Measurements from ENCODE around the gene AURKB. TPM values are rescaled to one million over a fixed set of nuclear protein-coding genes. Genes with fewer than 3 reads are reported as not detected.

Gene AURKB
- total and polyA plus RNA-seq, 2 of the 13 experiments (the other 11 are each of a cell fraction or from before 2014, with no cell fraction given): 29.5 to 75.3 TPM

GRCh38 chr17:8210761-8211458, 535 bp upstream of the AURKB start (continued):
- TF ChIP-seq HNF1A (IDR thresholded peaks at IDR 0.05; ENCODE audit: low read depth) (no peak), HNF1A (CRISPR knock-in tag; IDR thresholded peaks at IDR 0.05; ENCODE audit: borderline replicate concordance) (no peak), ZNF709 (CRISPR knock-in tag; IDR thresholded peaks at IDR 0.05) (no peak), WIZ (CRISPR knock-in tag; IDR thresholded peaks at IDR 0.05) (no peak), ELF1 (CRISPR knock-in tag; IDR thresholded peaks at IDR 0.05) (no peak), ZNF788 (CRISPR knock-in tag; IDR thresholded peaks at IDR 0.05; ENCODE audit: borderline replicate concordance) (no peak), GZF1 (CRISPR knock-in tag; IDR thresholded peaks at IDR 0.05) (no peak), ZNF510 (CRISPR knock-in tag; IDR thresholded peaks at IDR 0.05; ENCODE audit: low read depth) (no peak), ZSCAN31 (CRISPR knock-in tag; IDR thresholded peaks at IDR 0.05; ENCODE audit: low read depth) (no peak), NR2C2 (CRISPR knock-in tag; IDR thresholded peaks at IDR 0.05; ENCODE audit: borderline replicate concordance) (no peak), NR0B2 (CRISPR knock-in tag; IDR thresholded peaks at IDR 0.05) (no peak), NR1H2 (CRISPR knock-in tag; IDR thresholded peaks at IDR 0.05; ENCODE audit: borderline replicate concordance, low read depth) (no peak), ZFP37 (CRISPR knock-in tag; IDR thresholded peaks at IDR 0.05; ENCODE audit: borderline replicate concordance) (no peak), TFAP4 (IDR thresholded peaks at IDR 0.05; ENCODE audit: borderline replicate concordance, low read depth) (no peak), FOSL1 (CRISPR knock-in tag; IDR thresholded peaks at IDR 0.05; ENCODE audit: borderline replicate concordance) (no peak), ZNF577 (CRISPR knock-in tag; IDR thresholded peaks at IDR 0.05; ENCODE audit: borderline replicate concordance, low read depth) (no peak)
- TF ChIP-seq, protein P1, sequence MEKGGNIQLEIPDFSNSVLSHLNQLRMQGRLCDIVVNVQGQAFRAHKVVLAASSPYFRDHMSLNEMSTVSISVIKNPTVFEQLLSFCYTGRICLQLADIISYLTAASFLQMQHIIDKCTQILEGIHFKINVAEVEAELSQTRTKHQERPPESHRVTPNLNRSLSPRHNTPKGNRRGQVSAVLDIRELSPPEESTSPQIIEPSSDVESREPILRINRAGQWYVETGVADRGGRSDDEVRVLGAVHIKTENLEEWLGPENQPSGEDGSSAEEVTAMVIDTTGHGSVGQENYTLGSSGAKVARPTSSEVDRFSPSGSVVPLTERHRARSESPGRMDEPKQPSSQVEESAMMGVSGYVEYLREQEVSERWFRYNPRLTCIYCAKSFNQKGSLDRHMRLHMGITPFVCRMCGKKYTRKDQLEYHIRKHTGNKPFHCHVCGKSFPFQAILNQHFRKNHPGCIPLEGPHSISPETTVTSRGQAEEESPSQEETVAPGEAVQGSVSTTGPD (CRISPR knock-in tag; IDR thresholded peaks at IDR 0.05): no peak
- TF ChIP-seq, protein P2, sequence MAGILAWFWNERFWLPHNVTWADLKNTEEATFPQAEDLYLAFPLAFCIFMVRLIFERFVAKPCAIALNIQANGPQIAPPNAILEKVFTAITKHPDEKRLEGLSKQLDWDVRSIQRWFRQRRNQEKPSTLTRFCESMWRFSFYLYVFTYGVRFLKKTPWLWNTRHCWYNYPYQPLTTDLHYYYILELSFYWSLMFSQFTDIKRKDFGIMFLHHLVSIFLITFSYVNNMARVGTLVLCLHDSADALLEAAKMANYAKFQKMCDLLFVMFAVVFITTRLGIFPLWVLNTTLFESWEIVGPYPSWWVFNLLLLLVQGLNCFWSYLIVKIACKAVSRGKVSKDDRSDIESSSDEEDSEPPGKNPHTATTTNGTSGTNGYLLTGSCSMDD (CRISPR knock-in tag; IDR thresholded peaks at IDR 0.05): no peak

Measured in HepG2 (cell line).